Measurements from ENCODE around the gene RTL1.

Gene RTL1

GRCh38 chr14:100861188-100861936 is 42.2 kb downstream of the RTL1 start:
- no peak overlapping the region for H3K4me3 ChIP-seq (ENCODE audit: low read length)
- DNase-seq (ENCODE audit: low read depth), result no peak
- TF ChIP-seq CTCF (IDR thresholded peaks at IDR 0.05; ENCODE audit: insufficient read depth, low read depth, low read length, missing control alignments), result no peak

- no peak for TF ChIP-seq CTCF (IDR thresholded peaks at IDR 0.05; ENCODE audit: insufficient read depth, low read depth, low read length, missing control alignments)
- DNase-seq (ENCODE audit: low read depth), result no peak
- no peak overlapping the region for H3K4me3 ChIP-seq (ENCODE audit: low read length)
Observed at GRCh38 chr14:100860556-100861187, 42.9 kb downstream of the RTL1 start.

GRCh38 chr14:100859781-100860180 is 43.7 kb downstream of the RTL1 start:
- TF ChIP-seq CTCF (IDR thresholded peaks at IDR 0.05; ENCODE audit: insufficient read depth, low read depth, low read length, missing control alignments), result no peak
- DNase-seq (ENCODE audit: low read depth), result no peak
- no peak overlapping the region for H3K4me3 ChIP-seq (ENCODE audit: low read length)

GRCh38 chr14:100858838-100859220 is 44.7 kb downstream of the RTL1 start:
- no peak for DNase-seq (ENCODE audit: low read depth)
- TF ChIP-seq CTCF (IDR thresholded peaks at IDR 0.05; ENCODE audit: insufficient read depth, low read depth, low read length, missing control alignments), result no peak

GRCh38 chr14:100857923-100858837 is 45.3 kb downstream of the RTL1 start:
- no peak for DNase-seq (ENCODE audit: low read depth)
- TF ChIP-seq CTCF (IDR thresholded peaks at IDR 0.05; ENCODE audit: insufficient read depth, low read depth, low read length, missing control alignments), result no peak

More at GRCh38 chr14:100858838-100859220, 44.7 kb downstream of the RTL1 start:
- no peak overlapping the region for H3K4me3 ChIP-seq (ENCODE audit: low read length)

GRCh38 chr14:100857233-100857922 is 46.1 kb downstream of the RTL1 start:
- no peak overlapping the region for H3K4me3 ChIP-seq (ENCODE audit: low read length)
- TF ChIP-seq CTCF (IDR thresholded peaks at IDR 0.05; ENCODE audit: insufficient read depth, low read depth, low read length, missing control alignments), result no peak
- no peak for DNase-seq (ENCODE audit: low read depth)

More at GRCh38 chr14:100857923-100858837, 45.3 kb downstream of the RTL1 start:
- no peak overlapping the region for H3K4me3 ChIP-seq (ENCODE audit: low read length)
